Right kidney (tissue), 1 donor: ENCODE data around the gene HSCB.
A peak's percentile ranks its signal among the peaks of the same experiment; 100 is the strongest.
"Not testable (repeated sequence)": the region's sequence is repeated elsewhere in the genome, so short reads cannot be mapped to it uniquely, and the experiment has no call there.

Experiments
- DNase-seq: peaks from one replicate; pipeline ENCODE4 v3.0.0-alpha.2; 2016

Gene HSCB

DNA sequence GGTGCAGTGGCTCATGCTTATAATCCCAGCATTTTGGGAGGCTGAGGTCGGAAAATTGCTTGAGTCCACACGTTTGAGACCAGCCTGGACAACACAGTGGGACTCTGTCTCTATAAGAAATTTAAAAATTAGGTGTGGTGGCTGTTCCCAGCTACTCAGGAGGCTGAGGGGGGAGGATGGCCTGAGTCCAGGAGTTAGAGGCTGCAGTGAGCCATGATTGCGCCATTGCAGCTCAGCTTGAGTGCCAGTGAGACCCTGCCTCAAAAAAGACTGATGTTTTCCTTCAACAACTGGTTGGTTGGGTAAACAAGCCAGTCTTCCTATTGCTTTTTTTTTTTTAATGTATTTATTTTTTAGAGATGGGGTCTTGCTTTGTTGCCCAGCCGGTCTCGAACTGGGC, 49.3 kb downstream of the HSCB start:
- no peak for DNase-seq

DNA sequence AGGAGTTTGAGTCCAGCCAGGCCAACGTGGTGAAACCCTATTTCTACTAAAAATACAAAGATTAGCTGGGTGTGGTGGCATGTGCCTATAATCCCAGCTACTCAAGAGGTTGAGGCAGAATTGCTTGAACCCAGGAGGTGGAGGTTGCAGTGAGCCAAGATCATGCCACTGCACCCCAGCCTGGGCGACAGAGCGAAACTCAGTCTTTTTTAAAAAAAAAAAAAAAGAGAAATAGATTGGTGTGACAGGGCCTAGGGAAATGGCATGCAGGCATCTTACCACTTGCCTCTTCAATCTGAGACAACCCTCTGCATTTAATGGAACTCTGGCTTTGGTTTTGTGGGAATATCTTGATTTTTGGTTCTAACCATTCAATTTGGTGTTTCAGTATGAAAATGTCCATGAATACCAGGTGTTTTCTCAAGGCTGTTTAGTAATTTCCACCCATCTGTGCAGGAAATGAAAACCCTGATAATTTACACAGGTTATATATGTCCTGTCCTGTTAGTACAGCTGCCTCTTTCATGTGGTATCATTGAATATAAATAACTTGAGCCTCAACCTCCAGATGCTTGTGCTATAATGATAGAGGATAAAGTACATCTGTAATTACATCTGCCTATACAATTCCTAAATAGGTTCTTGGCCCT, 50.1 kb downstream of the HSCB start:
- DNase-seq, result no peak

DNA sequence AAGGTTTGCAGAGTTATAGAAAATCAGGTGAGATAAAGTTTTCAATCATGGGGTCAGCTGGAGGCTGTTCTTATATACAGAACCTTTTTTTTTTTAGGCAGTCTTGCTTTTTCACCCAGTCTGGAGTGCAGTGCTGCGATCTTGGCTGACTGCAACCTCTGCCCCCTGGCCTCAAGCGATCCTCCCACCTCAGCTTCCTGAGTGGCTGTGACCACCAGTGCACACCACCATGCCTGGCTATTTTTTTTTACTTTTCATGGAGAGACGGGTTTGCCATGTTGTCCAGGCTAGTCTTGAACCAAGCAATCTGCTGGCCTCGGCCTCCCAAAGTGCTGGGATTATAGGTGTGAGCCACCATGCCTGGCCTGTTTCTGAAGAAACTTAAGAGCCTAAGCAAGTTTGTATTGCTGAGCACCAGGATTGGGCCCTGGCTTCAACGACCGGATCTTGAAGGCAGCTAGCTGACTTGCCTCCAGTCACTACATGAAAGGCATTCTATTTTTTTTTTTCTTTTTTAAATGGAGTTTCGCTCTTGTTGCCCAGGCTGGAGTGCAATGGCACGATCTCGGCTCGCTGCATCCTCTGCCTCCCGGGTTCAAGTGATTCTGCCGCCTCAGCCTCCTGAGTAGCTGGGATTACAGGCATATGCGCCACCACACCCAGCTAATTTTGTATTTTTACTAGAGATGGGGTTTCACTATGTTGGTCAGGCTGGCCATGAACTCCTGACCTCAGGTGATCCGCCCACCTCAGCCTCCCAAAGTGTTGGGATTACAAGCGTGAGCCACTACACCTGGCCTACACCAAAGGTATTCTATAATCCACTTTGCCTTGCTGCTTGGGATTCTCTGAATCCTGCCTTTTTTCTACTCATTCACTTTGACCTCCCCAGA, 50.9 kb downstream of the HSCB start:
- DNase-seq, result no peak

DNA sequence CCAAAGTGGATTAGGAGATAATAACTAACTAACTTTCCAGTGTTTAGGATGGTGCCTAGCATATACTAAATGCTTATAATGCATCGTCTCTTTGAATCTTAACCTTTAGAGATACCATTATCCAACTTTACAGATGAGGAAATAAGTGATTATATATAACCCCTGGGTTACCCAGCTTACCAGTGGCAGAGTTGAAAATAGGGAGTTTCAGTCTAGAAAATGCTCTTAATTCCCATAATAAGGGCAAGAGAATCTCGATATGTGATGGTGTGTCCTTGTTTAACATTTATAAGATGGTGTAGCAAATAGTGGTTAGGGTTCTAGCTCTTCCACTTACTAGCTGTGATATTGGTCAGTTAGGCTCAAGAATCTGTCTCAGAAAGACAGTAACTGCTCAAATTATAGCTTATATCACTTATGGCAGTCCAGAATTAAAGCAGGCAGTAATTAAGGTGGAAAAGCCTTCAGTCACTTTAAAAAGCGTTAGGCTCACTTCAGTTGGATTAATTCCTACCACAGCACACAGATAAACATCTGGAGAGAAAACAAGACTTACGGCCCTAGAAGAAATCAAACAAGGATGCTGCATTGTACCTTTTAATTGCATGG, 52.2 kb downstream of the HSCB start:
- DNase-seq, result no peak

DNA sequence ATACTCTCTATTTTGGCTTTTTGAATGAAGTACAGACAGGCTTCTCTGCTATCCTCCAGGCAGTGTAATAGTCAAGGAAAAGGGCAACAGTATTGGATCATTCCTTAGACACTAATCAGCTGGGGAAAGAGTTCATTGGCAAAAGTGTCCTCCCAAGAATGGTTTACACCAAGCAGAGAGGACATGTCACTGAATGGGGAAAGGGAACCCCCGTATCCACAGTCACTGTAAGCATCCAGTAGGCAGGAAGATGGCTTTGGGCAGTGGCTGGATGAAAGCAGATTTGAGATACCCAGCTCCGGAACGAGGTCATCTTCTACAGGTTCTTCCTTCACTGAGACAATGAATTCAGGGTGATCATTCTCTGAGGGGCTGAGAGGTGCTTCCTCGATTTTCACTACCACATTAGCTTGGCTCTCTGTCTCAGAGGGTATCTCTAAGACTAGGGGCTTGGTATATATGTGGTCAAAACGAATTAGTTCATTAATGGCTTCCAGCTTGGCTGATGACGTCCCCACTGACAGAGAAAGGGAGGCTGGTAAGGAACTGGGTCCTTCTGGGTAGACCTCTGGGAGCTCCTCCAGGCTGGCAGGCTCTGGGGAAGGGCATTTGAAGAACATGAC, 53.3 kb downstream of the HSCB start:
- DNase-seq, result no peak

DNA sequence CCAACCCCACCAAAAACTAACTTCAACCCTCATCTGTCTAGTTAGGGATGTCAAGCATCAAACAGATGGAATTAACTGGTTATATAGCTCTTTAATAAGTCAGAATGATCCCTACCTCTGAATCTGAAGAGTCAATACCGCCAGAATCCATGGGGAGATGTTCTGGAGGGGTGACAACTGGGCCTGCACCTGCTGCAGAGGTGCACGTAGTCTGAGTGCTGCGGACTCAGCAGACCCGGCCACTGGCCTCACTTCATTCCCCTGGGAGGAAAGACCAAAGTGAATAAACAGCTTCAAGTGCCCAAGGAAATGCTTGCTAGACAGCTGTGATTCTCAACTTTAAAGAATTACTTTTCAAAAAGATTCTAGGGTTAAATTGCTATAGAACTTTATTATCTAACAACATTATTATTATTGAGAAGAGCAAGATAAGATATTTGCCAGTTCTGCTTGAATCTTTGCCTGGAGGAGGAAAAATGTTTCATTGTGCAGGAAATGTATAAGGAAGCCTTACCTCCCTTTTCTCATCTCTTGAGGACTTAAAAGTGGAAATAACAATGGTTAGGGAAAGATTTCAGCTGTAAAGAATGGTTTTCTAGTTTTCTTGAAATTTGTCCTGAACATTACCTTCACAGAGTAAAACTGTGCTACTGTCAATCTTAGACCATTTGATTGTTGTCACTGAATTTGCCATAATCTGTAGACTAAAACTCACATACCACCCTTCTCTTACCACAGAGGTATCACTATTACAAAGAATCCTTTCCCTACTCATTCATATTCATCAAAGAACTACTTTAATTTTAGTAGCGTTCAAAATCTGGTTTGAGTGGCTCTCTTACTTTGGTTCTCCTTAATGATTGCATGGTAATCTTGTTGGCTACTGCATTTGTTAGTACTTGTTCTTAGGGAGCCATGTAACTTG, 54.4 kb downstream of the HSCB start:
- no peak for DNase-seq

DNA sequence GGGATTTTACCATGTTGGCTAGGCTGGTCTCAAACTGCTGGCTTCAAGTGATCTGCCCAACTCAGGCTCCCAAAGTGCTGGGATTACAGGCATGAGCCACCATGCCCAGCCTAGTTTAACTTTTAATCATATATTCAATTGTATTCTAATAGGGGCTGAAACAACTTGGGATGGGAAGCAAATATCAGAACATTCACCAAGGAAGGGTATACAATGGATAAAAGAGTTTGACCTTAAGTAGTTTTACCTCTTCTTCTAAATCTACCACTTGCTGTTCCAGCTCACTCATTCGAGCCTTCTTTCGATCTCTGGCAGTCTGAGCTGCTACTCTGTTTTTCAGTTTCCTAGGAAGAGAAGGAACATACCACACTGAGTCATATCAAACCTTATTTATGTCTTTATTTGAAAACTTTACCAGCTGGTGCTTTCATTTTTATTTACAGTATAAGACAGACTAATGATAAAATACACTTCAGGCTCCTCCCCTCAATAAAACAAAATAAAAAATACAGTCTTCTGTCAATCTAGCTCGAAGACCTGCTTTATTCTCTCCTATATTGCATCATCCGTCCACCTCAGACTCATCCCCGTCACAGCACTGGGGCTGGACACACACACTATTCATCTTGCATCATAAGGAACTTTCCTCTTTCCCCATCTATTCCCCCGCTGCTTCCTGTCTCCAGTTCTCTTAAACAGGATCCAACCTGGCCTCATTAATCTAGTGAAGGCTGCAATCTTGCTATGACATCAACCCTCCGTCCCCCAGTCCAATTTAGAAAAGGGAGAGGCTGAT, 57.2 kb downstream of the HSCB start:
- no peak for DNase-seq

DNA sequence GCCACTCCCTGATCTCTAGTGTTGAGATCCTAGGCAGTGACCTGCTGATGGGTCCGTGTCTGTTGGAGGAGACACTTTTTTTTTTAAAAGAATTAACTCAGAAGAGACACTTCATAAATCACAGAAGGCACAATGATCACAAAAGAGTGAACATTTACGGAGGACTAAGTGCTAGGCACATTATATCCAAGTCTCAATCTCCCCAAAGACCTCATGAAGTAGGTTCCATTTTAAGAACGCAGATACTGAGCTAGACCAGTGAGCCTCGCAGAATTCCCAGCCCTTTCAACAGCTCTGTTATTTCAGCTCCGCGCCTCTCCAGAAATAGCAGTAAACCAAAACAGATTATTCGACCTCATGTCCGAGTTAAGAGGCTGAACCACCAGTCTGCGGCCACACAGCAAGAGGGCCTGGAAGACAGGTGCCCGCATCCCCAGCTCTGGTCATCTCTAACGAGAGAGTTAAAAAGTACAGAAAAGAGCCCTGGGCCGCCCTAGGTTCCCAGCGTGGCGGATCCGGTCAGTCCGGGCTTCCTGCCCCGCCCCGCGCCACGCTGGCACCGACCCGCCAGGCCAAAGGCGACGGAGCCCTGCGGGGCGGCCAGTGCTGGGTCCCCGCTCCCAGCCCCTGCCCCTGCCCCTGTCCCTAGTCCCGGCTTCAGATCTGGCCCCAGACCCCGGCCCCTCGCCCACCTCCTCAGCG, 57.9 kb downstream of the HSCB start:
- DNase-seq, result peak; percentile 86

DNA sequence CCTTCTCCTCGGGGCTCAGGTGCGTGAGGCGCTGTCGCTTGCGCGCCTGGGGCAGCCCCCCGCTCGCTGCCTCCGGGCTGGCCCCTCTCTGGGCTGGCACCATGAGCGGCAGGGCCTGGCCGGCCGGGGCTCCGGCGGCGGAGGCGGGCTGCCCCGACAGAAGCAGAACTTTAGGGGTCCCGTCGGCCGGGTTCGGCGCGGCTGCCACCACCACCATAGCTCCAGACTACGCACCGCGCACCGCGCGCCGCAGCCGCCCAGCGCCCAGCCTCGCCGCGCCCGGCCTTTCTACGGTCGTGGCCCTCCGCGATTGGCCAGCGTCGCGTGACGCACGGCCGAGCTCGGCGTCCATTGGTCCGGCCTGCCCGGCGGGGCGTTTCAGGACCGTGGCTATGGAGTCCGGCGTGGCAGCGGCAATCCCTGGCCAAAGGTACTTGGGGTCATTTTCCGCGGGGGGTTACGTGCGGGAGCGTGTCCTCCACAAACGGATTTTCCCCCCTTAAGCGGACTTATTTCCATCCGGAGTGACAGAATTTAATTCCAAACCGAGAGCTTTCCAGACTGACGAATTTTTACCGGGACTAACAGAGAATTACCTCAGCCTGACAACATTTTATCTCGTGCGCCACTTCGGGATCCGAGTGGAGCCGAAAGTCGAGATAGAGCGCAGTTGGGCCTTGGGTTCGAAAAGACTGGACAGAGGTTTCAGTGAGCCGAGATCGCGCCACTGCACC, 58.6 kb downstream of the HSCB start, which contains the start of gene XBP1:
XBP1 (minus strand) TSS at position 262 of the 734 bp plus-strand sequence.
- DNase-seq, result peak; percentile 97

DNA sequence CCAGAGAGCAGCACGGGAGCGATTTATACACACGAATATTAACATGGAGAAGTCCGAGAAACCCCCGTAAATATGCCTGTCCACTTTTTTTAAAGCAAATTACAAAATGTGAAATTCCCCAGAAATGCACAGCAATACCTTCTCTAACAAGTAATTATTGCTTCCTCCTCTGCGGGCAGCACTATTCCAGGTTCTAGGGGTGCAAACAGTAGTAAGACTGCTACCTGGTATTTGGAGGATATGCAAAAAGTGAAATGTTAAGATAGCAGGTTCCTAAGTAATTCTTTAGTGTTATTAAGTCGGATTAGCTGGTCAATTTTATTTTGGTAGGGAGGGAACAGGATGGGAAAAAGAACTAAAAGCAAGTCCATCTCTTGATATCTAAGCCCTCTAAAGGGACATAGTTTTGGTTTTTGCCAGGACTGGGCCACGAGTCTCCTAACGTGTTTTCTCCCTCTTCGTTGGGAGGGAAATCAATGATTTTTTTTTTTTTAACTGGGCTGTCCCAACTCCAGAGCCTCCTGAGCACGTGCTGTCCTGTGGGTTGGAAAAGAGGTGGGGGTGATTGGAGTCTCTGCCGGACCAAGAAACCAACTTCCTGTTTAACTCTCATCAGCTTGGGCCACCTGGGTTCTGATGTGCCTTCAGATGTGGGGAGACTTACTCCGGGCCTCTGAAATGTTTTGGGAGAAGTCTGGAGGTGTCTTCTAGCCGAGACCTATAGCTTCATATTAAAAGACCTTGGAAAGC, 60.2 kb downstream of the HSCB start:
- DNase-seq, result peak; percentile 30

DNA sequence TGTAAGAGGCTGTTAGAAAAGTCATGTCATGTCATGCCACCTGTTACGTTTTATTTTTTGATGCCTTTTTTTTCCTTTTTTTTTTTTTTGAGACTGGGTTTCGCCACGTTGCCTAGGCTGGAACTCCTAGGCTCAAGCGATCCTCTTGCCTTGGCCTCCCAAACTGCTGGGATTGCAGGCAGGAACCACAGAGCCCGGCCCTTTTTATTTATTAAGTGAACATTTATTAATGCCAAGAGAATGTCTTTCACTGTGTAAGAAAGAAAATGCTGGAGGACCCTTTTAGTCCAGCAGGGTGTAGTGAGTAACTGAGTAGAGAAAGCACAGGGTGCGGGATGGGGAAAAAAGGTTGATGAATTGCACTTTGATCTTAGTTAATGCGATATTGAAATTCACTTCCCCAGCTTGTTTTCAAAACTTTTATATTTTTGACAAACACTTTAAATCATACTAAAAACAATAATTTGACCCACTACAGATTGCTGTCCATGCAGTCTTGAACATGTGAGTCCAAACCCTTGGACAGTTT, 60.8 kb downstream of the HSCB start:
- DNase-seq, result no peak

DNA sequence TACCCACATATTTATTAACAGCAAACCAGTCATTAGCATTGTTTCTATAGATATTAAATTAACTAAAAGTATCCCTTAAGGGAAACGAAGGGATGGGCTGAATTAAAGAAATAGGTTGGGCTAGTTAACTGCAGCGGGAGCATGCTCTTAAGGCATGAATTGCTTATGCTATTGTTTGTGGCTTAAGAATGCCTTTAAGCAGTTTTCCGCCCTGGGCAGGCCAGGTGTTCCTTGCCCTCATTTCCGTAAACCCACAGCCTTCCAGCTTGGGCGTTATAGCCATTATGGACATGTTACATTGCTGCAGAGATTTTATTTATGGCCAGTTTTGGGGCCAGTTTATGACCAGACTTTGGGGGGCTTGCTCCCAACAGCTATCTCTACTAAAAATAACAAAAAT, 63.6 kb downstream of the HSCB start:
- not testable (repeated sequence) for DNase-seq
